Calu3 (cell line): ENCODE results near the gene ARPP21. TPM values are rescaled to one million over a fixed set of nuclear protein-coding genes. Genes with fewer than 3 reads are reported as not detected.

Source experiments
- BruUV-seq: library from RNA; stranded (reverse); fragments of 400-500 nt; replicated peaks from 2 replicates; lab custom pipeline; 2021; lab: Mats Ljungman, UMichigan
- CTCF ChIA-PET: fragments of 300-600 bp; sonication (Branson Sonifier 250); formaldehyde crosslinking; loops from one replicate; lab custom pipeline; 2022; ENCODE audit warnings: antibody characterized with exemption; lab: Charles Lee
- DNase-seq: peaks from one replicate; pipeline ENCODE4 v3.0.0; 2022
- H3K27ac Mint-ChIP-seq: one replicate; pipeline ENCODE4 v1.8.0; 2022; ENCODE audit warnings: mixed read lengths; ENCODE audit not compliant: unreplicated experiment
- H3K27me3 Mint-ChIP-seq: one replicate; pipeline ENCODE4 v1.8.0; 2022; ENCODE audit warnings: mixed read lengths; ENCODE audit not compliant: unreplicated experiment
- H3K36me3 Mint-ChIP-seq: one replicate; pipeline ENCODE4 v1.8.0; 2022; ENCODE audit warnings: mild to moderate bottlenecking, moderate library complexity, mixed read lengths; ENCODE audit not compliant: insufficient read depth, unreplicated experiment
- H3K4me1 Mint-ChIP-seq: one replicate; pipeline ENCODE4 v1.8.0; 2022; ENCODE audit warnings: mild to moderate bottlenecking, low read depth, mixed read lengths; ENCODE audit not compliant: unreplicated experiment
- H3K4me3 Mint-ChIP-seq: one replicate; pipeline ENCODE4 v1.8.0; 2022; ENCODE audit warnings: mild to moderate bottlenecking, low read depth, moderate library complexity, mixed read lengths; ENCODE audit not compliant: unreplicated experiment
- H3K9me3 Mint-ChIP-seq: one replicate; pipeline ENCODE4 v1.8.0; 2022; ENCODE audit warnings: low read depth, mixed read lengths; ENCODE audit not compliant: unreplicated experiment
- CTCF ChIP-seq: fragments of 200-600 bp; IDR thresholded peaks from one replicate; pipeline ENCODE4 v1.8.0; 2022; ENCODE audit warnings: antibody characterized with exemption; ENCODE audit not compliant: unreplicated experiment
- intact Hi-C: fragments of 100-400 bp; cut with micrococcal nuclease; formaldehyde crosslinking; loops from one replicate; pipeline ENCODE4 v1.10.0; 2022; ENCODE audit not compliant: unreplicated experiment
- total RNA-seq: library from RNA; stranded (reverse); gene quantifications from 2 replicates; pipeline ENCODE4 v1.2.3, GENCODE V29; 2022

ARPP21 gene
- total RNA-seq, 1 experiment from 2014 or later = not detected

- H3K36me3 Mint-ChIP-seq = no peaks in the 10 kb centered on the region
- H3K27ac Mint-ChIP-seq = no peak overlapping the region
- intact Hi-C loops = no loop called here
- BruUV-seq = no TSS peak
- no peaks in the 10 kb centered on the region for H3K9me3 Mint-ChIP-seq
- TF ChIP-seq CTCF = no peak
- no peak overlapping the region for H3K4me3 Mint-ChIP-seq
- DNase-seq = no peak
- CTCF ChIA-PET = interaction anchor here (0.6 kb wide), 1 partner anchor 594 kb away, joined by 3 read pairs; no protein-coding TSS in a partner anchor
- peaks cover 18% of the 10 kb centered on the region for H3K4me1 Mint-ChIP-seq
- no peaks in the 10 kb centered on the region for H3K27me3 Mint-ChIP-seq
Observed at GRCh38 chr3:35675206-35675605, 35.9 kb downstream of the ARPP21 start.

GRCh38 chr3:35675621-35676020, 36.3 kb downstream of the ARPP21 start:
- no TSS peak for BruUV-seq
- H3K4me3 Mint-ChIP-seq = no peak overlapping the region
- intact Hi-C loops = no loop called here
- peaks cover 18% of the 10 kb centered on the region for H3K4me1 Mint-ChIP-seq
- DNase-seq = no peak
- peaks cover under 1% of the 10 kb centered on the region for H3K27me3 Mint-ChIP-seq
- H3K9me3 Mint-ChIP-seq = no peaks in the 10 kb centered on the region
- TF ChIP-seq CTCF = no peak
- H3K27ac Mint-ChIP-seq = no peak overlapping the region
- no peaks in the 10 kb centered on the region for H3K36me3 Mint-ChIP-seq
- CTCF ChIA-PET = interaction anchor here (0.6 kb wide), 1 partner anchor 594 kb away, joined by 3 read pairs; no protein-coding TSS in a partner anchor

GRCh38 chr3:35677797-35678196, 38.5 kb downstream of the ARPP21 start:
- peaks cover 17% of the 10 kb centered on the region for H3K27me3 Mint-ChIP-seq
- CTCF ChIA-PET = no interaction called here
- intact Hi-C loops = no loop called here

GRCh38 chr3:35678643-35679161, 39.4 kb downstream of the ARPP21 start:
- BruUV-seq = no TSS peak
- DNase-seq = no peak
- H3K4me3 Mint-ChIP-seq = no peak overlapping the region
- no peaks in the 10 kb centered on the region for H3K36me3 Mint-ChIP-seq
- CTCF ChIA-PET = no interaction called here
- no peak overlapping the region for H3K27ac Mint-ChIP-seq
- peaks cover 18% of the 10 kb centered on the region for H3K4me1 Mint-ChIP-seq
- H3K27me3 Mint-ChIP-seq = peaks cover 17% of the 10 kb centered on the region
- intact Hi-C loops = no loop called here
- TF ChIP-seq CTCF = no peak
- no peaks in the 10 kb centered on the region for H3K9me3 Mint-ChIP-seq

More at GRCh38 chr3:35677797-35678196, 38.5 kb downstream of the ARPP21 start:
- peaks cover 18% of the 10 kb centered on the region for H3K4me1 Mint-ChIP-seq
- no peaks in the 10 kb centered on the region for H3K9me3 Mint-ChIP-seq
- H3K36me3 Mint-ChIP-seq = no peaks in the 10 kb centered on the region
- no peak for TF ChIP-seq CTCF
- no peak overlapping the region for H3K27ac Mint-ChIP-seq
- H3K4me3 Mint-ChIP-seq = no peak overlapping the region
- DNase-seq = no peak
- no TSS peak for BruUV-seq
